SK-N-SH (cell line): ENCODE measurements around the gene ARMH3.

Experiments
- CTCF ChIP-seq: fragments of 200-600 bp; sonication (generic); IDR thresholded peaks from 2 replicates; pipeline ENCODE4 v1.6.1; 2017; ENCODE audit warnings: antibody characterized with exemption, mild to moderate bottlenecking, moderate library complexity
- NRF1 ChIP-seq: IDR thresholded peaks from 2 replicates; pipeline ENCODE4 v1.6.1; 2012; ENCODE audit warnings: low read depth, mild to moderate bottlenecking, low read length
- POLR2AphosphoS5 ChIP-seq: IDR thresholded peaks from 2 replicates; pipeline ENCODE4 v1.6.1; 2012; ENCODE audit warnings: low read depth, low read length
- USF1 ChIP-seq: IDR thresholded peaks from 2 replicates; pipeline ENCODE4 v1.4.0; 2012; ENCODE audit warnings: low read depth, borderline replicate concordance

- TF ChIP-seq POLR2AphosphoS5 (no peak), NRF1 (no peak), CTCF (no peak), USF1 (no peak)
These were observed 60.4 kb downstream of the ARMH3 start for GRCh38 chr10:101995451-101996063.
